A673 (cell line): Measurements from ENCODE around the gene HP1BP3.

Experiments used
- CTCF ChIP-seq: fragments of 300-800, 200-600 bp; sonication (generic); conservative IDR thresholded peaks from 2 replicates; pipeline ENCODE4 v1.5.1; 2017; ENCODE audit warnings: low read depth, mild to moderate bottlenecking, antibody characterized with exemption, low read length, moderate library complexity, mixed read lengths
- EZH2 ChIP-seq: fragments of 200-600 bp; sonication (generic); IDR thresholded peaks from 2 replicates; pipeline ENCODE4 v1.6.1; 2017; ENCODE audit warnings: borderline replicate concordance, low read depth, mild to moderate bottlenecking, mixed read lengths, antibody characterized with exemption, low read length; ENCODE audit not compliant: poor library complexity, severe bottlenecking

- TF ChIP-seq CTCF, result no peak
- TF ChIP-seq EZH2, result no peak
These were observed 27.4 kb upstream of the HP1BP3 start for GRCh38 chr1:20814534-20814871.
